NCI-H510A treated with DMSO at 0.1 percent for 48 hours (cell line): ENCODE data around the gene KRTAP4-7.
"Not testable (repeated sequence)": the region's sequence is repeated elsewhere in the genome, so short reads cannot be mapped to it uniquely, and the experiment has no call there.

Source experiments
- DNase-seq: peaks from one replicate; lab custom pipeline; 2025; lab: John Stamatoyannopoulos, UW

KRTAP4-7 gene

GRCh38 chr17:41065016-41065689, 18.8 kb upstream of the KRTAP4-7 start:
- DNase-seq: not testable (repeated sequence)

DNA sequence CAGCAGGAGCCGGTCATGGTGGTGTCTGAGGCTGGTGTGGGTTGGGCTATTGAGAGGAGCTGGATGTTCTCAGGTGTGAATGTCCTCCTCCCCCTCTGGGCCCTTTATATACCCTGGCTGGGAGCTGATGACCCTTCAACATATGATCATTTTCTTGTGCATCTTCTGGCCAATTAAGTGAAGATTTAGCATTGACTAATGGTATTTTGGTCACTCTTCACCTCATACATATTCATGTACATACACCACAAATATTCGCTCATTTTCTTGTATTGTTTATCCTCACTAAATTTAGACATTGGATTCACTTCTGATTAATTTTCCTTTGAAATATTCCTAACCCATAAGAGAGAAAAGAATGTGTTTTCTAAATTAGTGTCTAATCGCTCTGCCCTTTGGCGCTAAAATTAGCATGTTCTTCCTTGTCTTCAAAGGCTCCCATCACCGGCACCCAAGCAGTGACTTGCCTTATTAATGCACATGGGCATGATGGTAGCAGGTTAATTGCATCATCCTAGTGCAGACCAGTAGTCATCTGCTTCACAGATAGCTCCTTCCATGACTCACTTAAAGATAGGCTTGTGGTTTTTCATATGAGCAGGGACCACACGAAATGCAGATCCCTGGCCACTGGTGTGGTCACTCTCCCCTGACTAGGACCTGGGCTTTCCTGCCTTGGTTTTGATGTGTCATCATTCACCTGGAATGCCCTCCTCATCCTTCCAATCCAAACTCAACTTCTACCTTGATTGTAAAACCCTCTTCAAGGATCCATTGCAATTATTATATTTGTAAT, 17.9 kb upstream of the KRTAP4-7 start, which contains the start of gene KRTAP2-4:
Gene KRTAP2-4 (minus strand): TSS at position 51 of the 796 bp plus-strand sequence. CDS start 34 bp downstream, at position 17.
- DNase-seq: no peak

- DNase-seq: no peak
These were observed 16.7 kb upstream of the KRTAP4-7 start for GRCh38 chr17:41067281-41067680.

GRCh38 chr17:41069031-41069430, 14.9 kb upstream of the KRTAP4-7 start:
- no peak for DNase-seq

DNA sequence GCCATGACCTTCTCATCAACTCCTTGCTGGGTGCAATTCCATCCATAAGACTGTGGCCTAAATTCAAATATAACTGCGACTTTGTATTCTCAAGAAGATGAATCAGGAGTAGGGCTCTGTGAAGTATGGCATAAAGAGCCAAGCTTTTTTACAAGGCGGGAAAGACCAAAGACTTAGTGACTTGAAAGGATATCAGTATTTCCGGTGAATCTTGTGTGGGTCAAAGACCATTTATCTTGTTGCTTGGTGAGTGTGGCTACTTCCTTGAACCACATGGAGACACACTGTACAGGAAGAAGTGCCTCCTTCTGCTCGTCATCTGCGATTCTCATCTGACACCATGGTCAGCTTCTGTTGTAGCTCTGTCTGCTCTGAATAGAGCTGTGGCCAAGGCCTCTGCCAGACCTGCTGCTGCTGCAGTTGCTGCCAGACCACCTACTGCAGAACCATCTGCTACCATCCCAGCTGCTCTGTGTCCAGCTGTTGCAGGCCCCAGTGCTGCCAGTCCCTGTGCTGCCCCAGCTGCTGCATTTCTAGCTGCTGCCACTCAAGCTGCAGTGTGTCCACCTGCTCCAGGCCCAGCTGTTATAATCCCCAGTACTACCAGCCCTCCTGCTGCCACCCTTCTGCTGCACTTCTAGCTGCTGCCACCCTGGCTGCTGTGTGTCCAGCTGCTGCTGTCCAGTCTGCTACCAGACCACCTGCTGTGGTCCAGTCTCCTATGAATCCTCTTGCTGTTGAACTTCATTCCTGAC, 12.2 kb upstream of the KRTAP4-7 start:
- DNase-seq: no peak

DNA sequence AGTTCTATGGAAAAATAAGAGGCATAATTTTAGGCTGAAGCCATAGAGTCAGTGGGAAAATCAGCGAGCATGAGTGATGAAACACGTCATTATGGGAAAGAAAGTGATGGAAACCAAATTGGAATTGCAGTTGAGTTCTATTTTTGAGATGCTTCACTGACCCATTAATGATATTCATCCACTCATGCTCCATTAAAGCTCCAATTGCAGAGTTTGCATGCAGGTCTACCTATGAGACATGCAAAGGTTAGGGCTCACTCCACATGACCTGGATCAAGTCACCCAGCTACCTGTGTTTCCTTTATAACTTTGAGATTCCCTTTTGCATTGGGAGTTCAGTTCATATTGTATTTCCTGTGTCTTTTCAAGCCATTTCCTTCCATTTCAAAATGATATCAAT, 10.3 kb upstream of the KRTAP4-7 start:
- no peak for DNase-seq

- no peak for DNase-seq
These were observed 7.2 kb upstream of the KRTAP4-7 start for GRCh38 chr17:41076788-41077187.

GRCh38 chr17:41082626-41083025, 1.3 kb upstream of the KRTAP4-7 start:
- DNase-seq: no peak

GRCh38 chr17:41083427-41083826, 523 bp upstream of the KRTAP4-7 start:
- DNase-seq: not testable (repeated sequence)

- not testable (repeated sequence) for DNase-seq
These were observed 4.9 kb downstream of the KRTAP4-7 start for GRCh38 chr17:41088760-41089352.

- no peak for DNase-seq
These were observed 12.1 kb downstream of the KRTAP4-7 start for GRCh38 chr17:41096055-41096454.

GRCh38 chr17:41098042-41098441, 14.1 kb downstream of the KRTAP4-7 start, which contains the start of gene KRTAP4-8:
Gene KRTAP4-8 (minus strand): TSS chr17:41098142. CDS start chr17:41098084, 58 bp downstream.
- DNase-seq: no peak

DNA sequence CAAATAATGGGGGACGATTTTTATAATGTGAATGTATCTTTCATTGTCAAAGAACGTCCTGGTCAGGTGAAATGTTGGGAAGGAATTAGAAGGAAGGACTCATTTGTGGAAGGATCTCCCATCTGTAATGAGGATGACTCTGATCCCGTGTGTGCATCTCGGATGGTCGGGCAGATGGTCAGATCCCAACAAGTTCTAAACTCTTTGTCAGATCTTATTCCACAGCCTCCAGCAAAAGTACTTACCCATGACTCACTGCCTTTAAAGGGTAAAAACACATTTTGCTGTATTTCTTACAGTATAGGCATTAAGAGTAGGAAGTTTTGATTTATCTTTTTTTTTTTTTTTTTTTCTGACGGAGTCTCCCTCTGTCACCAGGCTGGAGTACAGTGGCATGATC, 14.5 kb downstream of the KRTAP4-7 start:
- DNase-seq: no peak

GRCh38 chr17:41099682-41100480, 15.9 kb downstream of the KRTAP4-7 start:
- not testable (repeated sequence) for DNase-seq

GRCh38 chr17:41101586-41102259, 17.8 kb downstream of the KRTAP4-7 start, which contains the start of gene KRTAP4-16:
Gene KRTAP4-16 (minus strand): TSS chr17:41102209. CDS start chr17:41102209, 0 bp downstream.
- no peak for DNase-seq

- DNase-seq: no peak
These were observed 19.9 kb downstream of the KRTAP4-7 start for GRCh38 chr17:41103896-41104295.

GRCh38 chr17:41104386-41105038, 20.6 kb downstream of the KRTAP4-7 start:
- DNase-seq: not testable (repeated sequence)

DNA sequence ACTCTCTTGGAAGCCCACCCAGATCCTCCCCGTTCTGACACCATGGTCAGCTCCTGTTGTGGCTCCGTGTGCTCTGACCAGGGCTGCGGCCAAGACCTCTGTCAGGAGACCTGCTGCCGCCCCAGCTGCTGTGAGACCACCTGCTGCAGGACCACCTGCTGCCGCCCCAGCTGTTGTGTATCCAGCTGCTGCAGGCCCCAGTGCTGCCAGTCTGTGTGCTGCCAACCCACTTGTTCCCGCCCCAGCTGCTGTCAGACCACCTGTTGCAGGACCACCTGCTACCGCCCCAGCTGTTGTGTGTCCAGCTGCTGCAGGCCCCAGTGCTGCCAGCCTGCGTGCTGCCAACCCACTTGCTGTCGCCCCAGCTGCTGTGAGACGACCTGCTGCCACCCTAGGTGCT, 21.4 kb downstream of the KRTAP4-7 start, which contains the start of gene KRTAP4-9:
Gene KRTAP4-9 (plus strand): TSS at position 43 of the 400 bp plus-strand sequence. CDS start 0 bp downstream, at position 43.
- DNase-seq: not testable (repeated sequence)

- DNase-seq: no peak
These were observed 24.0 kb downstream of the KRTAP4-7 start for GRCh38 chr17:41107941-41108450.
